RPMI8226 (cell line): Measurements from ENCODE around the gene PKP4.
A peak's percentile ranks its signal among the peaks of the same experiment; 100 is the strongest.

ENCODE experiments used
- DNase-seq: peaks from one replicate; pipeline ENCODE4 v3.0.0-alpha.2; 2015

Gene PKP4

GRCh38 chr2:158603205-158603604 lies 146.5 kb downstream of the PKP4 start:
- DNase-seq, result no peak

GRCh38 chr2:158603986-158604385 lies 147.2 kb downstream of the PKP4 start:
- no peak for DNase-seq

- no peak for DNase-seq
Measured at GRCh38 chr2:158610059-158610458, 153.3 kb downstream of the PKP4 start.

GRCh38 chr2:158616480-158617000 lies 159.8 kb downstream of the PKP4 start:
- DNase-seq, result no peak

- no peak for DNase-seq
Measured at GRCh38 chr2:158618891-158619490, 162.2 kb downstream of the PKP4 start.

- DNase-seq, result peak; percentile 62
Measured at GRCh38 chr2:158619496-158619895, 162.7 kb downstream of the PKP4 start.

GRCh38 chr2:158620656-158621055 lies 163.9 kb downstream of the PKP4 start:
- DNase-seq, result no peak

GRCh38 chr2:158624071-158624667 lies 167.4 kb downstream of the PKP4 start:
- DNase-seq, result no peak

- no peak for DNase-seq
Measured at GRCh38 chr2:158624961-158625360, 168.2 kb downstream of the PKP4 start.

- no peak for DNase-seq
Measured at GRCh38 chr2:158629116-158629515, 172.4 kb downstream of the PKP4 start.

- no peak for DNase-seq
Measured at GRCh38 chr2:158633261-158633660, 176.5 kb downstream of the PKP4 start.

GRCh38 chr2:158634627-158635026 lies 177.9 kb downstream of the PKP4 start:
- DNase-seq, result no peak

GRCh38 chr2:158635961-158636601 lies 179.3 kb downstream of the PKP4 start:
- DNase-seq, result no peak

- DNase-seq, result no peak
Measured at GRCh38 chr2:158637357-158637756, 180.6 kb downstream of the PKP4 start.

- no peak for DNase-seq
Measured at GRCh38 chr2:158644139-158644538, 187.4 kb downstream of the PKP4 start.

GRCh38 chr2:158645299-158645698 lies 188.5 kb downstream of the PKP4 start:
- DNase-seq, result no peak

- DNase-seq, result no peak
Measured at GRCh38 chr2:158647436-158648231, 190.9 kb downstream of the PKP4 start.

- no peak for DNase-seq
Measured at GRCh38 chr2:158649846-158650245, 193.1 kb downstream of the PKP4 start.

- no peak for DNase-seq
Measured at GRCh38 chr2:158650646-158651357, 194.1 kb downstream of the PKP4 start.

- DNase-seq, result no peak
Measured at GRCh38 chr2:158651358-158652057, 194.8 kb downstream of the PKP4 start.

- DNase-seq, result no peak
Measured at GRCh38 chr2:158655628-158656027, 198.9 kb downstream of the PKP4 start.
